ENCODE data around the gene CRYBG2. TPM values are rescaled to one million over a fixed set of nuclear protein-coding genes. Genes with fewer than 3 reads are reported as not detected.

Gene CRYBG2
- total and polyA plus RNA-seq, 2 of the 13 experiments (the other 11 are each of a cell fraction or from before 2014, with no cell fraction given): 1.3 to 2.9 TPM

- TF ChIP-seq SATB2 (CRISPR knock-in tag; IDR thresholded peaks at IDR 0.05): no peak
- no peak for TF ChIP-seq ZNF326 (CRISPR knock-in tag; IDR thresholded peaks at IDR 0.05; ENCODE audit: borderline replicate concordance)
- TF ChIP-seq, protein P1, sequence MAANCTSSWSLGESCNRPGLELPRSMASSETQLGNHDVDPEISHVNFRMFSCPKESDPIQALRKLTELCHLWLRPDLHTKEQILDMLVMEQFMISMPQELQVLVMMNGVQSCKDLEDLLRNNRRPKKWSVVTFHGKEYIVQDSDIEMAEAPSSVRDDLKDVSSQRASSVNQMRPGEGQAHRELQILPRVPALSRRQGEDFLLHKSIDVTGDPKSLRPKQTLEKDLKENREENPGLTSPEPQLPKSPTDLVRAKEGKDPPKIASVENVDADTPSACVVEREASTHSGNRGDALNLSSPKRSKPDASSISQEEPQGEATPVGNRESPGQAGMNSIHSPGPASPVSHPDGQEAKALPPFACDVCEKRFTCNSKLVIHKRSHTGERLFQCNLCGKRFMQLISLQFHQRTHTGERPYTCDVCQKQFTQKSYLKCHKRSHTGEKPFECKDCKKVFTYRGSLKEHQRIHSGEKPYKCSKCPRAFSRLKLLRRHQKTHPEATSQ (CRISPR knock-in tag; IDR thresholded peaks at IDR 0.05; ENCODE audit: borderline replicate concordance): no peak
- peak; percentile 98 for TF ChIP-seq ZNF460 (CRISPR knock-in tag; IDR thresholded peaks at IDR 0.05; ENCODE audit: borderline replicate concordance)
- TF ChIP-seq ZNF614 (CRISPR knock-in tag; IDR thresholded peaks at IDR 0.05; ENCODE audit: borderline replicate concordance): peak; percentile 80; the same call in 1 of the 2 replicates
- TF ChIP-seq SNRNP70 (IDR thresholded peaks at IDR 0.05; ENCODE audit: low read depth, low read length): no peak
- TF ChIP-seq KIAA2018 (CRISPR knock-in tag; IDR thresholded peaks at IDR 0.05; ENCODE audit: borderline replicate concordance): no peak
- TF ChIP-seq MTF1 (CRISPR knock-in tag; IDR thresholded peaks at IDR 0.05): no peak
- no peak for TF ChIP-seq ZBTB14 (CRISPR knock-in tag; IDR thresholded peaks at IDR 0.05)
- no peak for TF ChIP-seq PRPF4 (IDR thresholded peaks at IDR 0.05; ENCODE audit: low read depth, low read length, poor library complexity, severe bottlenecking)
- no peak for TF ChIP-seq IKZF4 (CRISPR knock-in tag; IDR thresholded peaks at IDR 0.05; ENCODE audit: borderline replicate concordance, low read depth, not compliant biosample characterization)
- TF ChIP-seq KAT8 (CRISPR knock-in tag; IDR thresholded peaks at IDR 0.05): peak; percentile 71
- TF ChIP-seq TERF1 (CRISPR knock-in tag; IDR thresholded peaks at IDR 0.05): no peak
- 0 out of 2 replicates have a peak, but pooled peaks have one; percentile 23 for TF ChIP-seq ZNF124 (CRISPR knock-in tag; IDR thresholded peaks at IDR 0.05)
- TF ChIP-seq, protein P2, sequence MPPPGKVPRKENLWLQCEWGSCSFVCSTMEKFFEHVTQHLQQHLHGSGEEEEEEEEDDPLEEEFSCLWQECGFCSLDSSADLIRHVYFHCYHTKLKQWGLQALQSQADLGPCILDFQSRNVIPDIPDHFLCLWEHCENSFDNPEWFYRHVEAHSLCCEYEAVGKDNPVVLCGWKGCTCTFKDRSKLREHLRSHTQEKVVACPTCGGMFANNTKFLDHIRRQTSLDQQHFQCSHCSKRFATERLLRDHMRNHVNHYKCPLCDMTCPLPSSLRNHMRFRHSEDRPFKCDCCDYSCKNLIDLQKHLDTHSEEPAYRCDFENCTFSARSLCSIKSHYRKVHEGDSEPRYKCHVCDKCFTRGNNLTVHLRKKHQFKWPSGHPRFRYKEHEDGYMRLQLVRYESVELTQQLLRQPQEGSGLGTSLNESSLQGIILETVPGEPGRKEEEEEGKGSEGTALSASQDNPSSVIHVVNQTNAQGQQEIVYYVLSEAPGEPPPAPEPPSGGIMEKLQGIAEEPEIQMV (CRISPR knock-in tag; IDR thresholded peaks at IDR 0.05; ENCODE audit: low read depth): no peak
- no peak for TF ChIP-seq CENPX (CRISPR knock-in tag; IDR thresholded peaks at IDR 0.05)
Measured at GRCh38 chr1:26387447-26387846, 33.5 kb upstream of the CRYBG2 start (continued).
